Neutrophil (primary cell): ENCODE data around the gene EMCN.

Experiments
- H3K27ac ChIP-seq: fragments of 200-600 bp; sonication (generic); 2 replicates; pipeline ENCODE4 v1.5.1; 2016; ENCODE audit warnings: mild to moderate bottlenecking, moderate library complexity
- H3K27me3 ChIP-seq: fragments of 200-600 bp; sonication (generic); 2 replicates; pipeline ENCODE4 v1.6.0; 2016; ENCODE audit warnings: mild to moderate bottlenecking
- H3K36me3 ChIP-seq: fragments of 200-600 bp; sonication (generic); 2 replicates; pipeline ENCODE4 v1.5.1; 2017
- H3K4me1 ChIP-seq, 2 experiments: fragments of 200-600 bp in 1 of 2; sonication (generic) in 1 of 2; 1 replicate in 1 of 2; 2 replicates in 1 of 2; pipeline versions ENCODE4 v1.5.1 to v1.6.1; 2013 to 2016; ENCODE audit warnings: low read depth in 1 of 2, low read length in 1 of 2, mild to moderate bottlenecking in 1 of 2, moderate library complexity in 1 of 2; ENCODE audit not compliant: control insufficient read depth in 1 of 2, insufficient read depth in 1 of 2
- H3K4me3 ChIP-seq, 2 experiments: fragments of 200-600 bp in 1 of 2; sonication (generic) in 1 of 2; 1 replicate in 1 of 2; 2 replicates in 1 of 2; pipeline ENCODE4 v1.5.1; 2013 to 2016; ENCODE audit warnings: low read depth in 1 of 2, low read length in 1 of 2, mild to moderate bottlenecking in 1 of 2, moderate library complexity in 1 of 2
- H3K9me3 ChIP-seq: fragments of 200-600 bp; sonication (generic); 2 replicates; pipeline ENCODE4 v1.5.1; 2016
- TF ChIP-seq, protein P1 (sequence below): fragments of 200-600 bp; sonication (generic); IDR thresholded peaks from 2 replicates; pipeline ENCODE4 v1.5.1; 2016; ENCODE audit warnings: antibody characterized with exemption

Gene EMCN

DNA sequence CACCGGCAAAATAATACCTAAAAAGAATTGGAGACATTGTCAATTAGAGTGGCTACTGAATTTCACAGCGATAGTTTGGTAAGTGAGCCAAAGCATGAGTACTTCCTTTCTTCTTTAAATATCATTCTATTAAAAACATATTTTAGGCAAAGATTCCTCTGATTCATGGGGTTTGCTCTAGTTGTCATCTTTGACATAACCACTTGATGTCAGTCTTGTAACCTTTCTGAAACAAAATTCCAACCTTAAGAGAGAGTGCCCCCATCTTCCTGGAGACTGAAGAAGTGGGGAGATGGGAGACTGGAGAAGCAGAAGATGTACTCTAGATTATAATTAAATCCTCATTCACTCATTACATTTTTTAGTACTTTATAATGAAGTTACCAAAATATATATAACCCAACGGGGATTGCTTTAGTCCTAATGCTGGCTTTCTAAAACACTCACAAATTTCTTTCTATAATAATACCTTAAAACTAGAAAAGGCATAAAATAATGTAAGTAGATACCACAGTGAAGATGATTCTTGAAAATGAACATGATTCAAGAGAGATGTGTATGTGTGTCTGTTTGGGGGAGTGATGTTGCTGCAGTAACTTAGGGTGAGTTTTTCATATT lies 96.4 kb downstream of the EMCN start:
- no peaks in the 10 kb centered on the region for H3K36me3 ChIP-seq

DNA sequence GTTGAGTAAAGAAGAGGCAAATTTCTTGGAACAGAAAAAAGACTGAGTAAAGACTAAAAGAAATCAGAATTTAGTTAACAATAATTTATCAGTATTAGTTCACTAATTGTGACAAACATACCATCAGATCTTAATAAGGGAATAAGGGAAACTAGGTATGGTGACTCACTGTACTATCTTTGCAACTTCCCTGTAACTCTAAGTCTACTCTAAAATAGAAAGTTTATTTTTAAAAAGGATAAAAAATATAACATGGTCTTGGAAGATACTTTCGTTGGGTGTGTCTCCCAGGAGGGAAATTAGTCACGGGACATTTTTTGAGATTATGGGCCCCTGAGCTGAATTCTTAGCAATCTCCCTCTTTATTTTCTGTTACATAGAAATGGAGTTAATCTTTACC lies 97.3 kb downstream of the EMCN start:
- H3K4me3 ChIP-seq, result no peak overlapping the region
- H3K27me3 ChIP-seq, result no peaks in the 10 kb centered on the region
- TF ChIP-seq, protein P1, sequence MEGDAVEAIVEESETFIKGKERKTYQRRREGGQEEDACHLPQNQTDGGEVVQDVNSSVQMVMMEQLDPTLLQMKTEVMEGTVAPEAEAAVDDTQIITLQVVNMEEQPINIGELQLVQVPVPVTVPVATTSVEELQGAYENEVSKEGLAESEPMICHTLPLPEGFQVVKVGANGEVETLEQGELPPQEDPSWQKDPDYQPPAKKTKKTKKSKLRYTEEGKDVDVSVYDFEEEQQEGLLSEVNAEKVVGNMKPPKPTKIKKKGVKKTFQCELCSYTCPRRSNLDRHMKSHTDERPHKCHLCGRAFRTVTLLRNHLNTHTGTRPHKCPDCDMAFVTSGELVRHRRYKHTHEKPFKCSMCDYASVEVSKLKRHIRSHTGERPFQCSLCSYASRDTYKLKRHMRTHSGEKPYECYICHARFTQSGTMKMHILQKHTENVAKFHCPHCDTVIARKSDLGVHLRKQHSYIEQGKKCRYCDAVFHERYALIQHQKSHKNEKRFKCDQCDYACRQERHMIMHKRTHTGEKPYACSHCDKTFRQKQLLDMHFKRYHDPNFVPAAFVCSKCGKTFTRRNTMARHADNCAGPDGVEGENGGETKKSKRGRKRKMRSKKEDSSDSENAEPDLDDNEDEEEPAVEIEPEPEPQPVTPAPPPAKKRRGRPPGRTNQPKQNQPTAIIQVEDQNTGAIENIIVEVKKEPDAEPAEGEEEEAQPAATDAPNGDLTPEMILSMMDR, result no peak
- no peaks in the 10 kb centered on the region for H3K36me3 ChIP-seq
- H3K9me3 ChIP-seq, result no peaks in the 10 kb centered on the region
- H3K4me1 ChIP-seq, result no peaks in the 10 kb centered on the region
- no peak overlapping the region for H3K27ac ChIP-seq

More for the DNA sequence above, 96.4 kb downstream of the EMCN start:
- H3K4me1 ChIP-seq, result no peaks in the 10 kb centered on the region
- no peaks in the 10 kb centered on the region for H3K27me3 ChIP-seq
- TF ChIP-seq, protein P1, result no peak
- H3K27ac ChIP-seq, result no peak overlapping the region
- H3K9me3 ChIP-seq, result no peaks in the 10 kb centered on the region
- H3K4me3 ChIP-seq, result no peak overlapping the region

DNA sequence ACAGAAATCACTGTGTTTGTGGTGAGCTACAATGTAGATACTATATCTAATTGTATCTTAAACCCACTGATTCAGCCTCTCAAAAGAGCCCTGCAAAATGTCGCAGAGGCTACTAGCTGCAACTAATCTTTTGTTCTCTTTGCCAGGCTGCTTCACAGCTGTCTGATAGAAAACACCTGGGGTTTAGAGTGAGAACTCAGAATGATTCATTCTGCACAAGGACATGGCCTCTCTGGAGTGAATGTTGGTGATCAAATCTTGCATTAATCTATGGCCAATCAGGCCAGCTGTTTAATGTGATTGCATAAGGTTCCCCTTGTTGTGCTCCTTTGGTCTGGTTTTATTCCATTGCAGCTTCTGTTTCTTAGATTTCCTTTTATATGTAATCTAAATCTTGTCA lies 100.3 kb downstream of the EMCN start:
- H3K36me3 ChIP-seq, result no peaks in the 10 kb centered on the region
- H3K27ac ChIP-seq, result no peak overlapping the region
- no peaks in the 10 kb centered on the region for H3K9me3 ChIP-seq
- H3K27me3 ChIP-seq, result no peaks in the 10 kb centered on the region
- no peak overlapping the region for H3K4me3 ChIP-seq
- H3K4me1 ChIP-seq, result no peaks in the 10 kb centered on the region
- TF ChIP-seq, protein P1, result no peak

DNA sequence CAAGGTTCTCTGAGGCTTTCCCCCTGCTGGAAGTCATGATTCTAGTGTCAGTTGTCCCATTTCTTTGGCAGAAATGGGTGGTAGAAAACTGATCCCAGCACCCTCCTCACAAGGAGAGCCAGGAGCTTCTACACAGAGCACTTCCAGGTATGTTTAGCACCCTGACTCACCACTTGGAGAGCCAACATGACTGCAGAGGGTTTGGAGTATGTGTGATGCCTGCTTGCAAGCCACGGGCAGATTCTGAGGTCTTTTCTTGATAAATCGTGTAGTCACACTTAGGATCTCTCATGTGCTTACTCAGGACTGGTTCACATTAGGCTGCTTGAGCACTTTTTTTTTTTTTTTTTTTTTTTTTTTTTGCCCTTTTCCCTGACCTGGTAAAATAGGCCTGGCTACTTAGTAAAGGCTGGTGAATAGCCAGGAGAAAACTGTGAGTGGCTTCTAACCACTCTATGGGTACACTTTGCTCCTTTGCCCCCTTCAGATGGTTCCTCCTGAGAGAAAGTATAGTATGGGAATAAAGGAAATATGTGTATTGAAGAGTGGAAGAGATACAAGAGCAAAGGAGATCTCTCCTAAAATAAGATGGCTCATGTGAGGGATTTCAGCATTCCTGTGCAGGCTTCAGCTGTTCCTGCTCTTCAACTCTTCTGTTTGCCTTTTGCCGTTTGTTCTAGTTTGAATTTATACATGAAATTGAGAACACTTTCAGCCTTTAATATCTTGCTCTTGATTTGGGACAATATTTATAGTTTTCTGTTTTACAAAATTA lies 103.6 kb downstream of the EMCN start:
- TF ChIP-seq, protein P1, result no peak

DNA sequence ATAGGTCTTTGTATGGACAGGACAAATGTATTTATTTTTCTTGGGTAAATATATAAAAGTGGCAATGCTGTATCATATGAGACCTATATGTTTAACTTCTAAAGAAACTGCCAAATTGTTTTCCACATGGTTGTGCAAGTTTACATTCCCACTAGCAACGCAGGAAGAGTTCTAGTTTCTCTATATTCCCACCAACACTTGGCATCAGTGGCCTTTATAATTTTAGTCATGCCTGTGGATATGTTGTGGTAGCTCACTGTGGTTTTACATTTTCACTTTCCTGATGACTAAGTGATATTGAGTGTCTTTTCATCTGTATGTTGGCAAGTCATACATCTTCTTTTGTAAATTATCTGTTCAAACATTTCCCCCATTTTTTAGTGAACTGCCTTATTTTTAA lies 126.0 kb downstream of the EMCN start:
- Histone ChIP-seq H3K4me1 (no peaks in the 10 kb centered on the region), H3K9me3 (no peaks in the 10 kb centered on the region), H3K4me3 (no peak overlapping the region), H3K36me3 (no peaks in the 10 kb centered on the region), H3K27me3 (no peaks in the 10 kb centered on the region), H3K27ac (no peak overlapping the region)
- TF ChIP-seq, protein P1, result no peak

More for the DNA sequence above, 103.6 kb downstream of the EMCN start:
- H3K4me1 ChIP-seq, result no peaks in the 10 kb centered on the region
- H3K36me3 ChIP-seq, result no peaks in the 10 kb centered on the region
- no peak overlapping the region for H3K27ac ChIP-seq
- no peak overlapping the region for H3K4me3 ChIP-seq
- H3K27me3 ChIP-seq, result no peaks in the 10 kb centered on the region
- no peaks in the 10 kb centered on the region for H3K9me3 ChIP-seq
